ENCODE measurements around the gene NT5DC4.
A peak's percentile ranks its signal among the peaks of the same experiment; 100 is the strongest.

DNA sequence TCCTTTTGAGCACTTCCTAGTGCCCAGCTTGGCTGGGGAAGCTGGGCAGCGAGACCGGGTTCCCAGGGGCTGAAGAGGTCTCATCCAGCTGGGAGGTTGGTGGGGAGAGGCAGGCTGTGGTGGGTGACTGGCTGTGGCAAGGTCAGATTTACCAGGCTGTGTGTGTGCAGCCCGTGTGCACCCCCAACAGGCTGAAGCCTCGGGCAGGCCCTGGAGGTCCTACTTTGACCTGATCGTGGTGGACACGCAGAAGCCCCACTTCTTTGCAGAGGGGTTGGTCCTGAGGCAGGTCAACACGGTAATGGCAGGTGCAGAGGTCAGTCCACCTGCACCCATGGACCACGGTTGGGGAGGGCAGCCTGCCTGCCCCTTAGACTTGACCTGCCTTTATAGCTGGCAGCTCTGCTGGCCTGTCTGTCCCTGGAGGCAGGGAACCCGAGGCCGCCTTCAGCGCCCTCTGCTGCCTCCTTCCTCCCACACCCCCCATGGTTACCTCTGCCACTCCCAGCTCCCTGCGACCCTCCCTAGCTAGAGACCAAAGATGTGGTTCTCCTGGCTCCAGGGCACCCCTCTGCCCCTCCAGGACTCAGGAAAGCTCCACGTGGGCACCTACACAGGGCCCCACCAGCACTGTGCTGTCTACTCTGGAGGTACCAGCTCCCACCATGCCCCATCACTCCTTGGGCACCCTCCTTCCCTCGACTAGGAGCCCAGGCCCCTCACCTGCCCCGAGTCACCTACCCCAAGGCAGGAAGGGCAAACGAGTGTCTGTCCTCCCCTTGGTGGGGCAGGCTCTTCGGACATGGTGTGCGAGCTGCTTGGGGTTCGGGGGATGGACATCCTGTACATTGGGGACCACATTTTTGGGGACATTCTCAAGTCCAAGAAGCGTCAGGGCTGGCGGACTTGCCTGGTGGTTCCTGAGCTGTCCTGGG is 4.0 kb downstream of the NT5DC4 start:
- TF ChIP-seq, protein P1, sequence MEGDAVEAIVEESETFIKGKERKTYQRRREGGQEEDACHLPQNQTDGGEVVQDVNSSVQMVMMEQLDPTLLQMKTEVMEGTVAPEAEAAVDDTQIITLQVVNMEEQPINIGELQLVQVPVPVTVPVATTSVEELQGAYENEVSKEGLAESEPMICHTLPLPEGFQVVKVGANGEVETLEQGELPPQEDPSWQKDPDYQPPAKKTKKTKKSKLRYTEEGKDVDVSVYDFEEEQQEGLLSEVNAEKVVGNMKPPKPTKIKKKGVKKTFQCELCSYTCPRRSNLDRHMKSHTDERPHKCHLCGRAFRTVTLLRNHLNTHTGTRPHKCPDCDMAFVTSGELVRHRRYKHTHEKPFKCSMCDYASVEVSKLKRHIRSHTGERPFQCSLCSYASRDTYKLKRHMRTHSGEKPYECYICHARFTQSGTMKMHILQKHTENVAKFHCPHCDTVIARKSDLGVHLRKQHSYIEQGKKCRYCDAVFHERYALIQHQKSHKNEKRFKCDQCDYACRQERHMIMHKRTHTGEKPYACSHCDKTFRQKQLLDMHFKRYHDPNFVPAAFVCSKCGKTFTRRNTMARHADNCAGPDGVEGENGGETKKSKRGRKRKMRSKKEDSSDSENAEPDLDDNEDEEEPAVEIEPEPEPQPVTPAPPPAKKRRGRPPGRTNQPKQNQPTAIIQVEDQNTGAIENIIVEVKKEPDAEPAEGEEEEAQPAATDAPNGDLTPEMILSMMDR (conservative IDR thresholded peaks at IDR 0.05; ENCODE audit: low read depth, low read length), result 0 out of 2 replicates have a peak, but pooled peaks have one; percentile 27
- TF ChIP-seq EZH2 (IDR thresholded peaks at IDR 0.05; ENCODE audit: borderline replicate concordance, low read depth, low read length, poor library complexity, severe bottlenecking), result no peak
